ENCODE data around the gene INAVA. TPM values are rescaled to one million over a fixed set of nuclear protein-coding genes. Genes with fewer than 3 reads are reported as not detected.

INAVA gene
- total and polyA plus RNA-seq, 4 donors, result 5.8 to 17.1 (median 9.3) TPM

DNA sequence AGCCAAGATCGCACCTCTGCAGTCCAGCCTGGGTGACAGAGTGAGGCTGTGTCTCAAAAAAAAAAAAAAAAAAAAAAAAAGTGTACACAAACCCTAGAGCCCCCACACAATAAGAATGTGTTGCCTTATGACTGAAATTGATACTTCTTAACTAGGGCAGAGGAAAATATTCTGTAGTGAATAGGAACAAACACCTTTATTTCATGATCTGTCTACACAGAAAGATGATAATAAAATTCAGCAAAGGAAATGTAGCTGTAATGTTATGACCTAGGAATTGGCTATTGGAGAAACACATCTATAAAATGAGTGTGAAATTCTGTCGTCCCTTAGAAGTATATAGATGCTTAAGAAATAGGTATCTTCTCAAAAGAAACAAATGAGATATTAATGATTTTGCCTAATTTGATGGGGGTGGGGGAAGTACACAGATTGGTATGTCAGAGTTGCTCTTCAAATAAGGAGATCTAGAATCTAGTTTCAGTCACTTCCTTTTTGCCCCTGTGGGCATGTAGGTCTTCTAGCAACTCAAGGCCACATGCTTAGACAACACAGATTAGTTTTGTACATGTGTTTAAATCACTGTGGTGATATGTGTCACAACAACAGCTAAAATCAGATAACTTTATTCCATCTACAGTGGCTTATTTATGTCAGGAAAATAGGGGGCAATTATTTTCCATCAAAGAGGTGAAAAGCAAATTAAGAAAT lies 32.6 kb upstream of the INAVA start:
- H3K9ac ChIP-seq (ENCODE audit: insufficient read depth in 1 of 2, low read length in 2 of 2), result no peak overlapping the region
- 92 to 96% methylated on average over 2 of the region's 2 CpGs for WGBS, 2 donors
- H3K4me1 ChIP-seq (ENCODE audit: control insufficient read depth in 5 of 5, insufficient read depth in 5 of 5, low read length in 5 of 5), result no peaks in the 10 kb centered on the region
- no peak for TF ChIP-seq CTCF (IDR thresholded peaks at IDR 0.05; ENCODE audit: control extremely low read depth, extremely low read depth)
- no peak overlapping the region for H3K4me3 ChIP-seq
- H3K36me3 ChIP-seq (ENCODE audit: control insufficient read depth in 4 of 4, insufficient read depth in 4 of 4, low read length in 4 of 4), result peaks cover 0 to 15% (median 6%) of the 10 kb centered on the region in 4 donors
- no peaks in the 10 kb centered on the region for H3K9me3 ChIP-seq (ENCODE audit: control insufficient read depth in 4 of 4, insufficient read depth in 3 of 4, low read length in 3 of 4)
- ATAC-seq (ENCODE audit: insufficient read depth, low FRiP score) (no peak), DNase-seq (no peak)
- no peaks in the 10 kb centered on the region for H3K27me3 ChIP-seq (ENCODE audit: control insufficient read depth in 3 of 3, insufficient read depth in 3 of 3, low read length in 2 of 3)
- no peak overlapping the region for H3K27ac ChIP-seq (ENCODE audit: low read depth in 1 of 2, low read length in 1 of 2)

DNA sequence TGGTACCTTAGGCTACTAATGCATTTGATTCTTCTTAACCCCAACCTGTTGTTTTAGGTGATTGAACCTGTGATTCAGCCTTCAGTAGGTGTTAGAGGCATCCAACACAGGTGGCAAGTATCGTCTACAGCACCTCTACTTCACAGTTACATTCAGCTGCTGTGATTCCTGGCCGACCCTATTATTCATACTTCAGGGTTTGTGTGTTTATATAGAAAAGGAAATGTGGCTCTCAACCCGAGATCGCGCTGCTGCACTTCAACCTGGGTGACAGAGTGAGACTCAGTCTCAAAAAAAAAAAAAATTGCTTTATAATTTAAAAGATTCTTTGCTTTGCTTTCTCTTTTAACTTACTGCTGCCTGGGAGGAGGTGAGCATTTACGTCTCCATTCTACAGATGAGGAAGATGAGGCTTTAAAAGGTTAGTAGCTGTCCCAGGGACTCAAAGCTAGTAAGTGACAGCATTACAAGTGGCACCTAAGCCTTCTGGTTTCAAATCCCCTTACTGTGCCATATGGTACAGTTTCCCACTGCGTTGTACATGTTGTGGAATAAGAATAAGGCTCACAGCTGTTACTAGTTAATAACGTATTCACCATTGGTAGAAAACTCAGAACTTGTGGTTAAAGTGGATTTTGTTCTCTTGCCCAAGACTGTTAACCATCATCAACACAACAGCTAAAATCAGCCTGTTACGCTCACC lies 31.8 kb upstream of the INAVA start:
- no peak for TF ChIP-seq CTCF (IDR thresholded peaks at IDR 0.05; ENCODE audit: control extremely low read depth, extremely low read depth)
- H3K9me3 ChIP-seq (ENCODE audit: control insufficient read depth in 4 of 4, insufficient read depth in 3 of 4, low read length in 3 of 4), result no peaks in the 10 kb centered on the region
- H3K27ac ChIP-seq (ENCODE audit: low read depth in 1 of 2, low read length in 1 of 2), result no peak overlapping the region
- H3K9ac ChIP-seq (ENCODE audit: insufficient read depth in 1 of 2, low read length in 2 of 2), result no peak overlapping the region
- H3K4me3 ChIP-seq, result no peak overlapping the region
- ATAC-seq (ENCODE audit: insufficient read depth, low FRiP score) (no peak), DNase-seq (no peak)
- no peaks in the 10 kb centered on the region for H3K4me1 ChIP-seq (ENCODE audit: control insufficient read depth in 5 of 5, insufficient read depth in 5 of 5, low read length in 5 of 5)
- H3K27me3 ChIP-seq (ENCODE audit: control insufficient read depth in 3 of 3, insufficient read depth in 3 of 3, low read length in 2 of 3), result no peaks in the 10 kb centered on the region
- WGBS, 2 donors, result 82 to 84% methylated on average over 9 of the region's 9 CpGs
- H3K36me3 ChIP-seq (ENCODE audit: control insufficient read depth in 4 of 4, insufficient read depth in 4 of 4, low read length in 4 of 4), result peaks cover 0 to 15% (median 5%) of the 10 kb centered on the region in 4 donors

DNA sequence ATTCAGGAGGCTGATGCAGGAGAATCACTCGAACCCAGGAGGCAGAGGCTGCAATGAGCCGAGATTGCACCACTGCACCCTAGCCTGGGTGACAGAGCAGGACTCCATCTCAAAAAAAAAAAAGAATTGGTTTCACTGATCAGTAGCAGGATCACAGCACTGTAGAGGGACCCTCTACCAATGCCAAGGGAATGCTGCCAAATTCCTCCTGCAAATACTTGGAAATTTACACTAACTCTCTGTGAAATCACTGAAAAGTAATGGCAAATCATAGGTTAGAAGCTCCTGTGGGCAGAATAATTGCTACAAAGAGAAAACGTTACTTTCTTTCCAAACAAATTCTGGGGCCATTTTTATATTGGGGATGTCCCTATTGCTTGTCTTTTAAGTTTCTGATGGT lies 28.6 kb upstream of the INAVA start:
- Histone ChIP-seq H3K27ac (ENCODE audit: low read depth in 1 of 2, low read length in 1 of 2) (no peak overlapping the region), H3K27me3 (ENCODE audit: control insufficient read depth in 3 of 3, insufficient read depth in 3 of 3, low read length in 2 of 3) (peaks cover 0 to 10% (median 0%) of the 10 kb centered on the region in 3 donors), H3K4me3 (no peak overlapping the region), H3K36me3 (ENCODE audit: control insufficient read depth in 4 of 4, insufficient read depth in 4 of 4, low read length in 4 of 4) (peaks cover 0 to 15% (median 4%) of the 10 kb centered on the region in 4 donors), H3K4me1 (ENCODE audit: control insufficient read depth in 5 of 5, insufficient read depth in 5 of 5, low read length in 5 of 5) (peaks cover 0 to under 1% (median 0%) of the 10 kb centered on the region in 5 donors), H3K9me3 (ENCODE audit: control insufficient read depth in 4 of 4, insufficient read depth in 3 of 4, low read length in 3 of 4) (no peaks in the 10 kb centered on the region), H3K9ac (ENCODE audit: insufficient read depth in 1 of 2, low read length in 2 of 2) (no peak overlapping the region)
- TF ChIP-seq CTCF (IDR thresholded peaks at IDR 0.05; ENCODE audit: control extremely low read depth, extremely low read depth), result no peak
- 76 to 88% methylated on average over 3 of the region's 3 CpGs for WGBS, 2 donors
- DNase-seq, result peak in 1 of 3 donors; percentile 45
- ATAC-seq (ENCODE audit: insufficient read depth, low FRiP score), result no peak

All from lung (tissue), 12 donors.